Esophagus squamous epithelium (tissue), 5 donors: ENCODE data around the gene SLC52A3. TPM values are rescaled to one million over a fixed set of nuclear protein-coding genes. Genes with fewer than 3 reads are reported as not detected.

Experiments
- DNase-seq: peaks from one replicate; lab custom pipeline; 2025; lab: John Stamatoyannopoulos, UW
- H3K27ac ChIP-seq, 4 donors: fragments of 200-600 bp; sonication (generic); one replicate each; pipeline ENCODE4 v1.5.1; 2016 to 2019; ENCODE audit warnings: mild to moderate bottlenecking in 1 of 4
- H3K27me3 ChIP-seq, 4 donors: fragments of 200-600 bp; sonication (generic); 1 replicate in 3 of 4; 2 replicates in 1 of 4; pipeline versions ENCODE4 v1.5.1 to v1.6.0; 2017 to 2021; ENCODE audit warnings: antibody characterized with exemption in 1 of 4
- H3K36me3 ChIP-seq, 3 donors: fragments of 200-600 bp; sonication (generic); one replicate each; pipeline ENCODE4 v1.5.1; 2016 to 2019
- H3K4me1 ChIP-seq, 3 donors: fragments of 200-600 bp; sonication (generic); one replicate each; pipeline ENCODE4 v1.5.1; 2017 to 2019
- H3K4me3 ChIP-seq, 4 donors: fragments of 200-600 bp; sonication (generic); 1 replicate in 3 of 4; 2 replicates in 1 of 4; pipeline ENCODE4 v1.5.1; 2016 to 2019; ENCODE audit warnings: mild to moderate bottlenecking in 2 of 4, moderate library complexity in 1 of 4
- H3K9me3 ChIP-seq, 3 donors: fragments of 200-600 bp; sonication (generic); one replicate each; pipeline ENCODE4 v1.5.1; 2016 to 2019
- POLR2A ChIP-seq, 4 donors: fragments of 450-650 bp; IDR thresholded peaks; one replicate each; pipeline ENCODE4 v1.6.1; 2017; ENCODE audit warnings: antibody characterized with exemption in 4 of 4, mild to moderate bottlenecking in 4 of 4, moderate library complexity in 3 of 4
- WGBS, 2 donors: methylation state at CpG; one replicate each; pipeline ENCODE4 v1.1.5; 2018; 5-methylcytosine and 5-hydroxymethylcytosine counted together
- intact Hi-C: fragments of 100-400 bp; cut with DNase I; formaldehyde crosslinking; loops from one replicate; pipeline ENCODE4 v1.15.0; 2022
- total RNA-seq, 4 donors: library from RNA; depleted of rRNA; stranded (reverse); fragments of >200 nt; gene quantifications; one replicate each; pipeline ENCODE4 v1.1.0, GENCODE V29; 2016
- TF ChIP-seq, protein P1 (sequence below), 6 experiments: fragments of 450-650 bp in 4 of 6; fragments of 200-600 bp in 2 of 6; sonication (generic) in 2 of 6; IDR thresholded peaks; one replicate each; pipeline ENCODE4 v1.5.1; 2016 to 2019; ENCODE audit warnings: antibody characterized with exemption in 6 of 6, mild to moderate bottlenecking in 4 of 6, moderate library complexity in 4 of 6
- donor health status: DM: yes; HTN: yes; CAD: no.

The SLC52A3 gene
- total RNA-seq, 4 donors from 2014 or later: 0.57 to 10.9 (median 6.5) TPM

DNA sequence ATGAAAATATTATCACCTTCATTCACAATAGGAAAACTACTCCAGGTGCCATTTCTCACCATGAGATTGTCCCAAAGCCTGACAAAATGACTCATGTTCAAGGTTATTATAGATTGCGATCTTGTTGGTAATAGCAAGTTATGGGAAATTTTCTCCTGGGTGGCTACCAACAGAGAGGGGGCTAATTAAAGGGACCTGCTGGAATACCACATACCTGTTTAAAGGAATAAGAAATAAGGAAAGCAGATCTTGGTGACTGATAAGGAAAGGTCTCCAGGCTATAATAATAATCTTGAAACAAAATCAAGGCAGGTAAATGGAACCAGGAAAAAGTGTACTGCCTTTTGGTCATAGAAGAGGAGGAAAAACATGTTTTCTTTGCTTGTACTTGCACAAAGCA lies 1.4 kb downstream of the SLC52A3 start:
- H3K36me3 ChIP-seq: peaks cover 0 to 5% (median 0%) of the 10 kb centered on the region in 3 donors
- H3K4me1 ChIP-seq: peaks cover 0 to 12% (median 0%) of the 10 kb centered on the region in 3 donors
- H3K27ac ChIP-seq: no peak overlapping the region
- no peaks in the 10 kb centered on the region for H3K9me3 ChIP-seq
- no peak overlapping the region for H3K4me3 ChIP-seq
- H3K27me3 ChIP-seq: peaks cover 0 to 3% (median 0%) of the 10 kb centered on the region in 4 donors
- intact Hi-C loops: no loop called here
- TF ChIP-seq, protein P1, sequence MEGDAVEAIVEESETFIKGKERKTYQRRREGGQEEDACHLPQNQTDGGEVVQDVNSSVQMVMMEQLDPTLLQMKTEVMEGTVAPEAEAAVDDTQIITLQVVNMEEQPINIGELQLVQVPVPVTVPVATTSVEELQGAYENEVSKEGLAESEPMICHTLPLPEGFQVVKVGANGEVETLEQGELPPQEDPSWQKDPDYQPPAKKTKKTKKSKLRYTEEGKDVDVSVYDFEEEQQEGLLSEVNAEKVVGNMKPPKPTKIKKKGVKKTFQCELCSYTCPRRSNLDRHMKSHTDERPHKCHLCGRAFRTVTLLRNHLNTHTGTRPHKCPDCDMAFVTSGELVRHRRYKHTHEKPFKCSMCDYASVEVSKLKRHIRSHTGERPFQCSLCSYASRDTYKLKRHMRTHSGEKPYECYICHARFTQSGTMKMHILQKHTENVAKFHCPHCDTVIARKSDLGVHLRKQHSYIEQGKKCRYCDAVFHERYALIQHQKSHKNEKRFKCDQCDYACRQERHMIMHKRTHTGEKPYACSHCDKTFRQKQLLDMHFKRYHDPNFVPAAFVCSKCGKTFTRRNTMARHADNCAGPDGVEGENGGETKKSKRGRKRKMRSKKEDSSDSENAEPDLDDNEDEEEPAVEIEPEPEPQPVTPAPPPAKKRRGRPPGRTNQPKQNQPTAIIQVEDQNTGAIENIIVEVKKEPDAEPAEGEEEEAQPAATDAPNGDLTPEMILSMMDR (IDR thresholded peaks at IDR 0.05): no peak
- TF ChIP-seq POLR2A (IDR thresholded peaks at IDR 0.05): no peak
- 29 to 36% methylated on average over 1 of the region's 1 CpG for WGBS, 2 donors
- no peak for DNase-seq

DNA sequence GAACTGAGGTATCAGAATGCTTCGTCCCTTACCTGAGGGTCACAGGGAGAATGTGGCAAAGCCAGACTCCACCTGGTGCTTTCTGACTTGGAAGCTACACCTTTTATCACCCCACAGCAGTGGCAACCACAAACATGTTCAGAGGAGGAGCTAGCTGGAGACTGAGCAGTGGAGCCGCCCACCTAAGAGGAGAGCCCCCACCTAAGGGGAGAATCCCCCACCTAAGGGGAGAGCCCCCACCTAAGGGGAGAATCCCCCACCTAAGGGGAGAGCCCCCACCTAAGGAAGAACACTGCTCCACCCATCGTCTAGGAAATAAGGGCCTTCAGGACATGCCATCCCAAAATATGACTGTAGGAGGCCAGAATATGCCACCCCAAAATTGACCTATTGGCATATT lies 4.0 kb downstream of the SLC52A3 start:
- 33 to 88% methylated on average over 1 of the region's 3 CpGs for WGBS, 2 donors
- intact Hi-C loops: no loop called here
- Histone ChIP-seq H3K4me1 (peaks cover 0 to 19% (median 0%) of the 10 kb centered on the region in 3 donors), H3K36me3 (peaks cover 0 to 5% (median 0%) of the 10 kb centered on the region in 3 donors), H3K9me3 (no peaks in the 10 kb centered on the region), H3K4me3 (no peak overlapping the region), H3K27me3 (peaks cover 0 to 29% (median 0%) of the 10 kb centered on the region in 4 donors), H3K27ac (no peak overlapping the region)
- no peak for TF ChIP-seq POLR2A (IDR thresholded peaks at IDR 0.05)
- TF ChIP-seq, protein P1 (IDR thresholded peaks at IDR 0.05): no peak
- no peak for DNase-seq

DNA sequence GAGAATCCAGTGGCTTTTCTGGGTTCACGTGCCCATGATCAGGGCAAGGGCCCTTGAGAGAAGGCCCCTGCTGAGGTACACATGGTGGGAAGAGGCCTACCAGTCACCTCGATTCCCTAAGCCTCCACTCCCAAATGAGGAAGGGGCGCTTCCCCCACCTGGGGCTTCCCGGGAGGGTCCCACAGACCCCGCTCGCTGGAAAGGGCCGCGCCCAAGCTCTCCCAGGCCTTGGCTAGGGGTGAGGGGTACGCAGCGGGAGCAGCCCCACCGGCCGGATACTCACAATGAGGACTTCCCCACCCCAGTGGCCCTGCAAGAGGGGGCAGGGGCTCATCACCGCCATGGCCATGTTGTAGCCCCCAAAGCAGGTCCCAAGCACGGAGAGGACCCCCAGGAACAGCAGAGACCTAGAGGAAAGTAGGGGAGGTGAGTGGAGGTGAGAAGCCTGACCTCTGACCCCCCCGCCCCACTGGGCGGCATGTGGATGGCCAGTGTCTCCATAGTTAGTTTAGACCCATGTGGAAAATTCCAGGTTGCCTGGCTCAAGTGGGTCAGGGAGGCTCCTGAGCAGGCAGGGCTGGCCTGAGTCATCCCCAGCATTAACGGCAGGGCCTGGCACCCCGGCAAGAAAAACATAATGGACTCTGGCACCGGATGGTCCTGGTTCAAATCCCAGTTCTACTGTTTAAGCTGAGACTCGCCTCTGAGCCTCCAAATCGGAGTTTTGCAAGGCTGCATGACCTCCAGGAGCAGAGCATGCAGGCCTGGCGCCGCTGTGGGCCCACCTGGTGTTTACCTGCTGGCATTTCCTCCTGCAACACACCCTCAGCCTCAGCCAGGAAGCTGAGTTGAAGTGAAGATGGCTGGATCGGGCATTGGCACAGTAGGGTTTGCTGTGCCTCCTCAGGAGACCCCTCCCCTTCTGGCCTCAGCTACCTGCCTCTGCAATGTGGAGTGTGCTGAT lies 6.6 kb downstream of the SLC52A3 start:
- WGBS, 2 donors: 71% methylated on average over 7 of the region's 24 CpGs; no CpG with 5 or more reads in 1 of the 2 donors
- no peak for DNase-seq
- intact Hi-C loops: no loop called here
- Histone ChIP-seq H3K36me3 (peaks cover 0 to 5% (median 0%) of the 10 kb centered on the region in 3 donors), H3K4me1 (peaks cover 0 to 7% (median 0%) of the 10 kb centered on the region in 3 donors), H3K4me3 (no peak overlapping the region), H3K27ac (no peak overlapping the region), H3K27me3 (peaks cover 0 to 31% (median 0%) of the 10 kb centered on the region in 4 donors), H3K9me3 (no peaks in the 10 kb centered on the region)
- TF ChIP-seq POLR2A (IDR thresholded peaks at IDR 0.05): no peak
- TF ChIP-seq, protein P1 (IDR thresholded peaks at IDR 0.05): no peak

DNA sequence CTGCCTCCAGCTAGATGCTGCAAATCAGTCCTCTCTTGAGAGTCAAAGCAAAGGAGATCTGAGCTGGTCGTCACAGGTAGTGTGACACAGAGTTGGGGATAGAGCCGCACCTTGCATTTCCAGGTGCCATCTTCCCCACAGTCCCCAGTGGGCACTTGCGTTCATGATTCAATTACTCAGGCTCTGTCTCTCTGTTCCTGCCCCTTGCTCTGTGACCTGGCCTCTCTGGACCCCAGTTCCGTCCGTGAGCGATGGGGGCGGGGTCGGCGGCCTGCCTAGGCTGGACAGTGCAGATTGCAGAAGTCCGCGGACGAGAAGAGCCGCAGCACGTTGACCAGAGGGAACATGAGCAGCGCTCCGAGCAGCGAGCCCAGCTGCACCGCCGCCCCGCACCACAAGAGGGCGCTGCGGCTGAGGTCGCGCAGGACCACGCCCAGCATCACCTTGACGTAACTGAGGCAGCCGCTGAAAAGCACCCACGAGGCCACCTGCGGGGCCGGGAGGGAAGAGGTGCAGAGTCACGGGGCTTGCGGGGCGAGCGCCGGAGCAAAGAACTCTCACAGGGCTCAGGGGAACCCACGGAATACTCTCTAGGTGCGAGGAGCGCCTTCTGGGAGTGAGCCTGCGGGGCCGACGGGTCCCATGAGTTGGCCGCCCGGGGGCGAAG lies 7.4 kb downstream of the SLC52A3 start:
- 77 to 87% methylated on average over 7 to 9 of the region's 44 CpGs for WGBS, 2 donors
- no peak for DNase-seq
- Histone ChIP-seq H3K9me3 (no peaks in the 10 kb centered on the region), H3K36me3 (peaks cover 0 to 5% (median 0%) of the 10 kb centered on the region in 3 donors), H3K27ac (no peak overlapping the region), H3K27me3 (peaks cover 0 to 31% (median 0%) of the 10 kb centered on the region in 4 donors), H3K4me3 (no peak overlapping the region), H3K4me1 (peaks cover 0 to 7% (median 0%) of the 10 kb centered on the region in 3 donors)
- intact Hi-C loops: no loop called here
- TF ChIP-seq POLR2A (IDR thresholded peaks at IDR 0.05): no peak
- TF ChIP-seq, protein P1 (IDR thresholded peaks at IDR 0.05): peak in 5 of 6 experiments; percentile 29 to 84 (median 45)
